NCI-H2196 treated with DMSO at 0.1 percent for 48 hours (cell line): ENCODE results near the gene THOC6.

Source experiments
- DNase-seq: peaks from one replicate; lab custom pipeline; 2025; ENCODE audit not compliant: unreplicated experiment; lab: John Stamatoyannopoulos, UW

THOC6 gene

GRCh38 chr16:3014971-3015370 lies 8.9 kb upstream of the THOC6 start:
- DNase-seq, result no peak

GRCh38 chr16:3015865-3016521 lies 7.8 kb upstream of the THOC6 start:
- DNase-seq, result no peak

GRCh38 chr16:3017344-3017743 lies 6.5 kb upstream of the THOC6 start:
- no peak for DNase-seq

GRCh38 chr16:3017794-3018506 lies 5.9 kb upstream of the THOC6 start, which contains the start of gene CLDN6:
Gene CLDN6 (minus strand): TSS chr16:3018183. CDS start chr16:3016021, 2,162 bp downstream.
- no peak for DNase-seq

DNA sequence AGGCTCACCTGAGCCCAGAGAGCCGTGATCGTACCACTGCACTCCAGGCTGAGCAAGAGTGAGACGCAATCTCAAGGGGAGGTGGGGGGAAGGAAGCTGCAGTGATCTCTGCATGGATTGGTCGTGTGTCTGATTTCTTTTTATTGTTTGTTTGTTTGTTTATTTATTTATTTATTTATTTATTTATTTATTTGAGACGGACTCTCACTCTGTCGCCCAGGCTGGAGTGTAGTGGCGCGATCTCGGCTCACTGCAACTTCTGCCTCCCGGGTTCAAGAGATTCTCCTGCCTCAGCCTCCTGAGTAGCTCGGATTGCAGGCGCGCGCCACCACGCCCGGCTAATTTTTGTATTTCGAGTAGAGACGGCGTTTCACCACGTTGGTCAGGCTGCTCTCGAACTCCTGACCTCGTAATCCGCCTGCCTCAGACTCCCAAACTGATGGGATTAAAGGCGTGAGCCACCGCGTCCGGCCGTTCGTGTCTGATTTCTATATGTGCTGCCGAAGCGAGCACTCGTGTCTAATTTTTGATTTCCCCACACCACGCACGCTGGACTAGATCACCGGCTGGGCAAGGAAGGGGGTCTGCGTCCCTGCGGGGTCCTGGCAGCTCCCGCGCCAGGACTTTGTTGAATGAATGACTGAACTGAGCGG lies 4.1 kb upstream of the THOC6 start:
- DNase-seq, result no peak

- DNase-seq, result peak; percentile 47
Observed at GRCh38 chr16:3020247-3020603, 3.6 kb upstream of the THOC6 start, which contains the start of gene TNFRSF12A. Gene TNFRSF12A (plus strand): TSS chr16:3020368. CDS start chr16:3020398, 30 bp downstream.

DNA sequence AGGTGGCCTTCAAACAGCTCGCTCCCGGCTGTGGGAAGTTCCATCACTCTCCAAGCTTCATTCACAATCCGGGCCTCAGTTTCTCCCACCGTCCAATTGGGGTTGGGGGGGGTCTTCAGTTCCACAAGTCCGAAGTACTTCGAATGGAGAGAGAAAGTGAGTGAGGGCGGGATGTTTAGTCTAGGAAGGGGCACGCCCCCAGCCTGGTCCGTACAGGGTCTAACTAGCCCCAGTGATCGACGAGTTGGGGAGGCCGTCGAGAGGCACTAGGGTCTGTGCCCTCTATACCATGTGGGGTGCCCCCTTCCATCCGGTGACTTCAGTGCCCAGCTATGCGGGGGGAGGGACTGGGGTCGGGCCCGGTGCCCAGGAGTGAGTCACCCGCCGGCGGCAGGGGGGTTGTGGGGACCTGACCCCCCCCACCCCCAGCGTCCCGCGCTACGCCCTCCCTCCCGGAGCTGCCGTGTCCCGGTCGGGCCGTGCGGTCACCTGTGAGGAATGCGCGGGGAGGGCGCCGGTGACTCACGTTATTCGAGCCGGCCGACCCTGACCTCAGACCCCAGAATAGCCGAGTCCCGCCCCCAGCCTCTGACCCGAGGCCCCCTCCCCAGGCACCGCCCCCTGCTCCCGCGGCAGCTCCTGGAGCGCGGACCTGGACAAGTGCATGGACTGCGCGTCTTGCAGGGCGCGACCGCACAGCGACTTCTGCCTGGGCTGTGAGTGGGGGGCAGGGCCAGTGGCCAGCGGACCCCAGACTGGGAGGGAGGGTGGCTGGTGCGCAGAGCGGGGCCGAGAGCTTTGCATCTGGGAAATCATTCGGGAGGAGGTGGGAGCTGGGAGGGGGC lies 3.0 kb upstream of the THOC6 start:
- peak; percentile 39 for DNase-seq

- DNase-seq, result peak; percentile 40
Observed at GRCh38 chr16:3021449-3022207, 2.2 kb upstream of the THOC6 start.

DNA sequence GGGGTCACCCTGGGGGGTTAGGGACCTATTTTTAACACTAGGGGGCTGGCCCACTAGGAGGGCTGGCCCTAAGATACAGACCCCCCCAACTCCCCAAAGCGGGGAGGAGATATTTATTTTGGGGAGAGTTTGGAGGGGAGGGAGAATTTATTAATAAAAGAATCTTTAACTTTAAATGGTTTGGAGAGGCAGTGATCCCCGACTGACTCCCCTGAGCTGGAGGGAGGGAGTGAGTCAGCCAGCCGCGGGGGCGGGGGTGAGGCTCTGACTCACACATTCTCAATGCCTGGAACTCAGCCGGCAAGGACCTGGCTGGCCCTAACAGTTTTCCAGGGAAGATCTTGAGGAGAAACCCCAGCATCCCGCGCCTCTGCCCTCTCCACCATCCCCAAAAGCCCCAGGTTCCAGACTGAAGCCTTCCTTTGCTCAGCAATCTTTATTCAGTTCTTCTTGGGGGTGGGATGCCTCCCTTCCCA lies 1.6 kb upstream of the THOC6 start:
- peak; percentile 59 for DNase-seq

- DNase-seq, result no peak
Observed at GRCh38 chr16:3022684-3023414, 986 bp upstream of the THOC6 start.

DNA sequence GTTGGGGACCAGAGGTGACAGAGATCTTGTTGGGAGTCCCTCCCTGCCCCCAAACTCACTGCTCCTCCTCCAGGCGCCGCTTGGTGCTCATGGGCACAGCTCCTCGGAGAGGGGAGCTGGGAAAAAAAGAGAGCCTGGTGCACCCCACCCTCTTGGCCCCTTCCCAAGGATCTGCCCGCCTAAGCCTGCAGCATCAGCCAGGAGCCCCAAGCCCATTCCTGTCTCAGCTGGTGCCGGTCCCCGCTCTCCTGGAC lies 493 bp upstream of the THOC6 start:
- DNase-seq, result no peak

DNA sequence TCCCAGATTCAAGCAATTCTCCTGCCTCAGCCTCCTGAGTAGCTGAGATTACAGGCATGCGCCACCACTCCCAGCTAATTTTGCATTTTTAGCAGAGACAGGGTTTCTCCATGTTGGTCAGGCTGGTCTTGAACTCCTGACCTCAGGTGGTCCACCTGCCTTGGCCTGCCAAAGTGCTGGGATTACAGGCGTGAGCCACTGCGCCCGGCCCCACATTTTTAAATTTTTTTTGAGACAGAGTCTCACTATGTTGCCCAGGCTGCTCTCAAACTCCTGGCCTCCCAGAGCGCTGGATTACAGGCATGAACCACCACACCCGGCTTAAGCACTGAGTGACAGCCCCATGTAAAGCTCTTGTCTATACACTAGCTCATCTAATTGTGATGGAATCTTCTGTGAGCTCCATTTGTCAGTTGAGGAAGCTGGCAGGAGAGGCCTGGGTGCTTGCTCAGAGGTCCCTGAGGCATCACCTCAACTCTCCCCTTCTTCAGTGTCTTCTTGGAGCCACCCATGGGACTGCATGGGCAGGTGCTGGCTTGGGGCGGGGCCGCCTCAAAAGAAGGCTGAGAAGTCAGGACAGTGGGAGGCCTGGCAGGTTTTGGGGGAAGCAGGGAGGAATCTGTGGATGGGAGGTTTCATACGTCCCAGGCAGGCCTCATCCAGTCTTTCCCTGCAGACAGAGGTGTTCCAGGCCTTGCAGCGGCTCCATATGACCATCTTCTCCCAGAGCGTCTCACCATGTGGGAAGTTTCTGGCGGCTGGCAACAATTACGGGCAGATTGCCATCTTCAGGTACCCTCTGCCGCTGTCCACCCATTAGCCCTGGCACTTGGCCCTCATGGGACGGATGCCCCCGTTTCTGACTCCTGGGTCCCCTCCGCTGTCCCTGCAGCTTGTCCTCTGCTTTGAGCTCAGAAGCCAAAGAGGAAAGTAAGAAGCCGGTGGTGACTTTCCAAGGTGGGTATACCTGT lies 1.5 kb downstream of the THOC6 start:
- no peak for DNase-seq

DNA sequence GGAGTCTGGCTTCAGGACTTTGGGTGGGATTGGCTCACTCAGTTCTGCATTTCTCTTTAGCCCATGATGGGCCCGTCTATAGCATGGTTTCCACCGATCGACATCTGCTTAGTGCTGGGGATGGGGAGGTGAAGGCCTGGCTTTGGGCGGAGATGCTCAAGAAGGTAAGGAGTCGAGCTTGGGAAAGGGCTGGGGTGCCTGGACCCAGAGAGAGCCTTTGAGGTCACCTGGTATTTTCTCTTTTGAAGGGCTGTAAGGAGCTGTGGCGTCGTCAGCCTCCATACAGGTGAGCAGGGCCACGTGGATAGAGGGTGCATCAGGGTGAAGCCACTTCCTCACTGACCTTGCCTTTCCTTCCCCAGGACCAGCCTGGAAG lies 2.2 kb downstream of the THOC6 start:
- no peak for DNase-seq

- DNase-seq, result no peak
Observed at GRCh38 chr16:3026609-3027488, 3.0 kb downstream of the THOC6 start.

DNA sequence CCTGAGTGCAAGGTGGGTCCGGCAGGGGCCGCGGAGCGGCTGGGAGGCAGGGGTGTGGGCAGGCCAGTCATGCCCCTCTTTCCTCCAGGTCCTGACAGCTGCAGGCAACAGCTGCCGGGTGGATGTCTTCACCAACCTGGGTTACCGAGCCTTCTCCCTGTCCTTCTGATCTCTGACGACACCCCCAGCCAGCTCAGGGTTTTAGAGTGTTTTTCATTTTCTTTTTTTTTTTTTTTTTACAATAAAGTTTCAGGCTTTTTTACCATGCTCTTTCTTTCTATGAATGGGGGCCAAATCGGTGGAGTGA lies 3.6 kb downstream of the THOC6 start:
- DNase-seq, result no peak

GRCh38 chr16:3027983-3028715 lies 4.3 kb downstream of the THOC6 start:
- peak; percentile 80 for DNase-seq

GRCh38 chr16:3028716-3029319 lies 5.0 kb downstream of the THOC6 start:
- DNase-seq, result no peak
